Smooth muscle cell (in vitro differentiated cells): ENCODE results near the gene PSMG3. TPM values are rescaled to one million over a fixed set of nuclear protein-coding genes. Genes with fewer than 3 reads are reported as not detected.

Experiments
- DNase-seq: peaks from one replicate; lab custom pipeline; 2025; ENCODE audit not compliant: unreplicated experiment; lab: John Stamatoyannopoulos, UW
- H2AFZ ChIP-seq: fragments of 200-600 bp; sonication (generic); 2 replicates; pipeline ENCODE4 v1.6.0; 2016; ENCODE audit warnings: antibody characterized with exemption, low read depth, mild to moderate bottlenecking
- H3F3A ChIP-seq: fragments of 200-600 bp; sonication (generic); 2 replicates; pipeline ENCODE4 v1.6.0; 2017; ENCODE audit warnings: antibody characterized with exemption, low read depth
- H3K27ac ChIP-seq: fragments of 200-600 bp; sonication (generic); 2 replicates; pipeline ENCODE4 v1.5.1; 2016; ENCODE audit warnings: low read depth, mild to moderate bottlenecking
- H3K27me3 ChIP-seq: fragments of 200-600 bp; sonication (generic); 2 replicates; pipeline ENCODE4 v1.6.1; 2016; ENCODE audit warnings: low read depth, mild to moderate bottlenecking
- H3K36me3 ChIP-seq: fragments of 200-600 bp; sonication (generic); 2 replicates; pipeline ENCODE4 v1.5.1; 2016; ENCODE audit warnings: low read depth
- H3K4me1 ChIP-seq: fragments of 200-600 bp; sonication (generic); 2 replicates; pipeline ENCODE4 v1.5.1; 2016; ENCODE audit warnings: low read depth
- H3K4me2 ChIP-seq: fragments of 200-600 bp; sonication (generic); 2 replicates; pipeline ENCODE4 v1.6.0; 2016; ENCODE audit warnings: mild to moderate bottlenecking
- H3K4me3 ChIP-seq: fragments of 200-600 bp; sonication (generic); 2 replicates; pipeline ENCODE4 v1.5.1; 2016; ENCODE audit warnings: mild to moderate bottlenecking
- H3K79me2 ChIP-seq: fragments of 200-600 bp; sonication (generic); 2 replicates; pipeline ENCODE4 v1.6.0; 2016; ENCODE audit warnings: low read depth, mild to moderate bottlenecking
- H3K9ac ChIP-seq: fragments of 200-600 bp; sonication (generic); 2 replicates; pipeline ENCODE4 v1.6.0; 2016; ENCODE audit warnings: low read depth
- H3K9me3 ChIP-seq: fragments of 200-600 bp; sonication (generic); replicated peaks from 2 replicates; pipeline ENCODE4 v1.5.1; 2016; ENCODE audit warnings: low read depth
- H4K20me1 ChIP-seq: fragments of 200-600 bp; sonication (generic); 2 replicates; pipeline ENCODE4 v1.6.0; 2016; ENCODE audit warnings: low read depth
- WGBS: methylation state at CpG from one replicate; pipeline ENCODE4 v1.1.7; 2016; ENCODE audit warnings: low lambda C conversion rate; 5-methylcytosine and 5-hydroxymethylcytosine counted together
- polyA plus RNA-seq: library from polyadenylated mRNA; unstranded; fragments of >200 nt; fragmentation: Nextera tagmentation; extraction: Ambion mirVana; gene quantifications from 2 replicates; pipeline ENCODE4 v1.2.1, GENCODE V29; 2016
- total RNA-seq: library from RNA; depleted of rRNA; stranded (reverse); fragments of >200 nt; gene quantifications from 2 replicates; pipeline ENCODE4 v1.2.3, GENCODE V29; 2014
- TF ChIP-seq, protein P1 (sequence below): fragments of 200-600 bp; sonication (generic); IDR thresholded peaks from 2 replicates; pipeline ENCODE4 v1.5.1; 2017; ENCODE audit warnings: borderline replicate concordance, mild to moderate bottlenecking, antibody characterized with exemption; ENCODE audit not compliant: insufficient read depth, poor library complexity, severe bottlenecking

The PSMG3 gene
- total and polyA plus RNA-seq, 2 experiments from 2014 or later = 24.5 to 45.3 TPM

DNA sequence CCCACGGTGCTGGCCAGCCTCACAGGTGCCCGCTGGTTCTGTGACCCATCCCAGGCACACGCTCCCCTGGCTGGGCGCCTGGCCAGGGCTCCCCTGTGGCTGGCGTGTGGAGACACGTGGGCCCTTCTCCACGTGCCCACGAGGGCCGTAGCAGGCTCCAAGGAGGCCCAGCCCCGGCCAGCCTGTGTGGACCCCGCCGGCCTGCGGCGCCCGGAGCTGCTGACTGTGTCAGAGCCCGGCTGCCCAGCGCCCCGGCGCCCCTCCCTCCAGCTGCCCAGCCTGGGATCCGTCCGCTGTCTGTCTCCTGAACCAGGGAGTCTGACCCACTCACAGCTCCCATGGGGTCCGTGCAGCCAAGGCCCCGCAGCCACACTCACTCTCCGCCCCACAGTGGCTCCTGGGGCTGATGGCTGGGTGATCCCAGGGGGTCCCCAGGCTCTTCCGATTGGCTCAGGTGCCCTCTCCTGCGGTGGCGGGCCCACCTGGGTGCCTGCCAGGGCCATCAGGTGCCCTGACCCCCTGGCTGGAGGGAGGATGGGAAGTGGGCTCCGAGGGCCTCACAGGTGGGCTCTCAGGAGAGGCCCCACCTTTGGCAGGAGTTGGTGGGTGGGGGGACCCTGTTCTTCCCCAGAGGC, 23.4 kb downstream of the PSMG3 start:
- no peak overlapping the region for H3K27ac ChIP-seq
- H4K20me1 ChIP-seq = no peaks in the 10 kb centered on the region
- H3K27me3 ChIP-seq = no peaks in the 10 kb centered on the region
- H3K9ac ChIP-seq = no peak overlapping the region
- 92% methylated on average over 26 of the region's 28 CpGs for WGBS
- no peaks in the 10 kb centered on the region for H3F3A ChIP-seq
- TF ChIP-seq, protein P1, sequence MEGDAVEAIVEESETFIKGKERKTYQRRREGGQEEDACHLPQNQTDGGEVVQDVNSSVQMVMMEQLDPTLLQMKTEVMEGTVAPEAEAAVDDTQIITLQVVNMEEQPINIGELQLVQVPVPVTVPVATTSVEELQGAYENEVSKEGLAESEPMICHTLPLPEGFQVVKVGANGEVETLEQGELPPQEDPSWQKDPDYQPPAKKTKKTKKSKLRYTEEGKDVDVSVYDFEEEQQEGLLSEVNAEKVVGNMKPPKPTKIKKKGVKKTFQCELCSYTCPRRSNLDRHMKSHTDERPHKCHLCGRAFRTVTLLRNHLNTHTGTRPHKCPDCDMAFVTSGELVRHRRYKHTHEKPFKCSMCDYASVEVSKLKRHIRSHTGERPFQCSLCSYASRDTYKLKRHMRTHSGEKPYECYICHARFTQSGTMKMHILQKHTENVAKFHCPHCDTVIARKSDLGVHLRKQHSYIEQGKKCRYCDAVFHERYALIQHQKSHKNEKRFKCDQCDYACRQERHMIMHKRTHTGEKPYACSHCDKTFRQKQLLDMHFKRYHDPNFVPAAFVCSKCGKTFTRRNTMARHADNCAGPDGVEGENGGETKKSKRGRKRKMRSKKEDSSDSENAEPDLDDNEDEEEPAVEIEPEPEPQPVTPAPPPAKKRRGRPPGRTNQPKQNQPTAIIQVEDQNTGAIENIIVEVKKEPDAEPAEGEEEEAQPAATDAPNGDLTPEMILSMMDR = no peak
- H3K36me3 ChIP-seq = no peaks in the 10 kb centered on the region
- no peaks in the 10 kb centered on the region for H3K4me1 ChIP-seq
- DNase-seq = no peak
- no peak overlapping the region for H3K4me2 ChIP-seq
- H3K4me3 ChIP-seq = no peak overlapping the region
- H3K79me2 ChIP-seq = no peaks in the 10 kb centered on the region
- no peak overlapping the region for H2AFZ ChIP-seq
- no peaks in the 10 kb centered on the region for H3K9me3 ChIP-seq

DNA sequence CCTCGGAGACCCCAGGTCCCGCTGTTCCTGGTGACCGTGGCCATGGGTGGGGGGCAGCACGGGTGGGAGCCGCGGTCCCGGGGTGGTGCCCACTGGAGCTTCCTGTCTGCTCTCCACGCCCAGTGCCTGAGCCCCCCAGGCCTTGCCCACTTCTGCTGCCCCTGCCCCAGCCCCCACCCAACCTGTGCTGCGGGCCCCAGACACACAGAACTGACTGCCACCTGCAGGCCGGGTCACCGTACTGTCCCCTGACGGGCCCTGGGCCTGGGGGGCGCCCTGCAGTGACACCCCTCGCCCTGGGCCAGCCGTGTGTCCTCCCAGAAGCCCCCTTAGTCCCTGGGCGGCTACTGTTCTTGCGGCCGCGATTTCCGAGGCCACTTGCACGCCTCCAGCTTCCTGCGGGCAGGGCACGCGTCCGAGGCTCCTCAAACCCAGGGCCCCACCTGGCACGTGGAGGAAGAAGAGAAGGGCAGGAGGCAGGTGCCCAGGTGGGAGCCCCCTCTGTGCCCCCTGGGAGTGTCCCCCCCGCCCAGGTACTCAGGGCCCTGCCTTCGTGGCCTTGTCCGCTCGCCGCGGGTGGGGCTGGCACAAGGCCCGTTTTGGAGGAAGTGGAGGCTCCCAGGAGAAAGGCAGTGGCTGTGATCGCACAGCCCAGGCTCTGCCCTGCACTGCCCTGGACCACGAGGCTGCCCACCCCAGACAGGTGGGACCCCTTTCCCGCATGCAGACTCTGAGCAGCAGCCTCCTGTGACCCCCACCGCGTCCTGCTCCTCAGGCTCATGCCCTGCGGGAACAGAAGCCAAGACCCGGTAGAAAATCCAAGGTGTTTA, 24.2 kb downstream of the PSMG3 start:
- no peaks in the 10 kb centered on the region for H3K9me3 ChIP-seq
- TF ChIP-seq, protein P1 = no peak
- H3K9ac ChIP-seq = no peak overlapping the region
- no peak overlapping the region for H3K4me3 ChIP-seq
- no peak for DNase-seq
- no peaks in the 10 kb centered on the region for H3K4me1 ChIP-seq
- no peak overlapping the region for H3K4me2 ChIP-seq
- WGBS = 90% methylated on average over 36 of the region's 40 CpGs
- no peaks in the 10 kb centered on the region for H3K27me3 ChIP-seq
- no peak overlapping the region for H2AFZ ChIP-seq
- H3K36me3 ChIP-seq = no peaks in the 10 kb centered on the region
- H3F3A ChIP-seq = no peaks in the 10 kb centered on the region
- H3K79me2 ChIP-seq = no peaks in the 10 kb centered on the region
- H3K27ac ChIP-seq = no peak overlapping the region
- H4K20me1 ChIP-seq = no peaks in the 10 kb centered on the region

DNA sequence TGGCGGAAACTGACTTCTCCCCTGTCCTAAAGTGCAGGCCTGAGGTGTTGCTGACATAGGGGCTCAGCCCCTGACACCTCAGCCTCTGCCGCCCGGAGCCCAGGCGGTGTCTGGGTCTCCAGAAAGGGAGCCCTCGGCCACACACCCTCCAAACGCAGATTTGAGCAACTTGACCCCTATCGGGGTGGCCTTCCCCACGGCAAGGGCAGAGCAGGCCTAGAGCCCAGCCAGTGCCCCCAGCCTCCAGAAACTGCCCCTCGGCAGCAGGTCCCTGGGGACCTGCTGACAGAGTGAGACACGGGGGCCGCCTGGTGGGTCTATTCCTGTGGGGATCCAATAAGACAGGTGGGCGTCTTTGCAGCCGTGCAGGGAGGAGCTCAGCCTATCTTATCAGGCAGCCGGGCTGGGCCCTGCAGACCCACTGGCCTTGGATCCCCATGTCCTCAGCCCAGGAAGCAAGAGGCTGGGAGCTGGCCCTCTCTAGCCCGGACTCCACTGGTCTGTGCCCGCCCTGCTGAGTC, 24.9 kb downstream of the PSMG3 start:
- Histone ChIP-seq H3K36me3 (no peaks in the 10 kb centered on the region), H3F3A (no peaks in the 10 kb centered on the region), H3K9me3 (no peaks in the 10 kb centered on the region), H3K4me3 (no peak overlapping the region), H2AFZ (no peak overlapping the region), H3K27me3 (no peaks in the 10 kb centered on the region), H3K4me2 (no peak overlapping the region), H3K4me1 (no peaks in the 10 kb centered on the region), H3K9ac (no peak overlapping the region), H4K20me1 (no peaks in the 10 kb centered on the region), H3K27ac (no peak overlapping the region), H3K79me2 (no peaks in the 10 kb centered on the region)
- TF ChIP-seq, protein P1 = no peak
- 95% methylated on average over 16 of the region's 16 CpGs for WGBS
- DNase-seq = no peak
